Skeletal muscle satellite cell (primary cell): ENCODE results near the gene ENTPD1.
"Not testable (repeated sequence)": the region's sequence is repeated elsewhere in the genome, so short reads cannot be mapped to it uniquely, and the experiment has no call there.

Experiments used
- H3K27me3 ChIP-seq: 2 replicates; pipeline ENCODE4 v1.7.0; 2013; ENCODE audit warnings: low read length; ENCODE audit not compliant: control insufficient read depth, insufficient read depth
- H3K36me3 ChIP-seq: 2 replicates; pipeline ENCODE4 v1.7.0; 2013; ENCODE audit warnings: mild to moderate bottlenecking, control low read depth, low read length; ENCODE audit not compliant: insufficient read depth
- H3K4me1 ChIP-seq: 2 replicates; pipeline ENCODE4 v1.7.0; 2013; ENCODE audit warnings: low read length; ENCODE audit not compliant: control insufficient read depth, insufficient read depth
- H3K4me2 ChIP-seq: 2 replicates; pipeline ENCODE4 v1.7.0; 2013; ENCODE audit warnings: mild to moderate bottlenecking, low read length
- H3K4me3 ChIP-seq: 2 replicates; pipeline ENCODE4 v1.7.0; 2013; ENCODE audit warnings: low read length
- H3K9ac ChIP-seq: 2 replicates; pipeline ENCODE4 v1.7.0; 2013; ENCODE audit warnings: mild to moderate bottlenecking, low read depth, low read length, moderate library complexity
- H3K9me3 ChIP-seq: replicated peaks from 2 replicates; pipeline ENCODE4 v1.7.0; 2013; ENCODE audit warnings: mild to moderate bottlenecking, control low read depth, low read length

The ENTPD1 gene

DNA sequence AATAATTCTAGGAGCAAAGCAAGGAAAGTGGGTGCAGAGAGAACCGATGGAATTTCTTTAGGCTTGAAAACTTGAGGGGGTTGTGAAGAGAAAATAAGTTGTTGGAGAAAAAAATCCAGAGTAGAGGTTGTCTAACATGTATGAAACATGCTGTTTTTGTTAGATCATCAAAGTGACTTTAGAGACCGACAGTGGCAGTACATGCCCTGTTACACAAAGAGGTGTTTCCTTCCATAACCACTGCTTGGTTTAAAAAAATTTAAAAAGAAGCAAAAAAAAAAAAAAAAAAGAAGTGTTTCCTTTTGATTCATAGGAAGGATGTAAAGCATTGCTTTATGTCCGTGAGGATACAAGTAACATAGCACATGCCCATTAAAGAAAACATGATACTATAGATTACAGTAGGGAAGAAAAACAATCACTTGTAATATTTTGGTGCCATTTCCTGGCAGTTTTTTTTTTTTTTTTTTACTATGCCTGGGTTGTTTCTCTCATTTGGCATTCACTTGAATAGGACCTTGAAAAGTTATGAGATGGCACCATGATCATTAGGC lies 6.1 kb downstream of the ENTPD1 start:
- H3K9ac ChIP-seq, result no peak overlapping the region
- no peak overlapping the region for H3K4me2 ChIP-seq
- H3K27me3 ChIP-seq, result no peaks in the 10 kb centered on the region

DNA sequence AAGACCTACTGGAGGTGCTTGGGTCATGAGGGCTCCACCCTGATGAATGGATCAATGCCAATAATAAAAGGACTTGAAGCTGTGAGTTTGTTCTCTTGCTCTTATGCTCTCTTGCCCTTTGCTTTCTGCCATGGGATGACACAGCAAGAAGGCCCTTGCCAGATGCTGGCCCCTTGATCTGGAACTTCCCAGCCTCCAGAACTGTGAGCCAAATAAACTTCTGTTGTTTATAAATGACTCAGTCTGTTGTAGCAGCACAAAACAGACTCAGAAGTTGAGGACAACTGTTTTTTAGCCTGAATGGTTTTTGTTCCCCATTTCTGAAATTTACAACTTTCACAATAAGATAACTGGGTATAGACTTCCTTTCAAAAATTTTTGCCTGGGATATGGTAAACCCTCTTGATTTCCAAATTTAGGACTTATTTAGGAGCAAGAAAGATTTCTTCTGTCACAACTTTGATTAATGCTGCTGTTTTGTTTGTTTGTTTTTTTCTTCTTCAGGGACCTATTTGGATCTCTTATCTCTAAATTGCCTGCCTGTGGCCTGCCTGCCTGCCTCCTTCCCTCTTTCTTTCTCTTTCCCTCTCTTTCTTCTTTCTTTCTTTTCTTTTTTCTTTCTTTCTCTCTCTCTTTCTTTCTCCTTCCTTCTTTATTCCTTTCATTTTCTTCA lies 12.1 kb downstream of the ENTPD1 start:
- Histone ChIP-seq H3K9me3 (no peaks in the 10 kb centered on the region), H3K36me3 (no peaks in the 10 kb centered on the region), H3K4me3 (no peak overlapping the region), H3K9ac (no peak overlapping the region), H3K27me3 (no peaks in the 10 kb centered on the region), H3K4me1 (no peaks in the 10 kb centered on the region), H3K4me2 (no peak overlapping the region)

More for the DNA sequence above, 6.1 kb downstream of the ENTPD1 start:
- no peaks in the 10 kb centered on the region for H3K9me3 ChIP-seq
- H3K4me3 ChIP-seq, result no peak overlapping the region
- no peaks in the 10 kb centered on the region for H3K4me1 ChIP-seq
- no peaks in the 10 kb centered on the region for H3K36me3 ChIP-seq

GRCh38 chr10:95770084-95770720 lies 14.2 kb downstream of the ENTPD1 start:
- H3K4me3 ChIP-seq, result no peak overlapping the region
- no peaks in the 10 kb centered on the region for H3K9me3 ChIP-seq
- no peaks in the 10 kb centered on the region for H3K27me3 ChIP-seq
- H3K4me1 ChIP-seq, result no peaks in the 10 kb centered on the region
- H3K9ac ChIP-seq, result no peak overlapping the region
- no peaks in the 10 kb centered on the region for H3K36me3 ChIP-seq
- H3K4me2 ChIP-seq, result no peak overlapping the region

- H3K4me2 ChIP-seq, H3K4me3 ChIP-seq, H3K36me3 ChIP-seq, H3K9me3 ChIP-seq, H3K4me1 ChIP-seq, H3K9ac ChIP-seq, H3K27me3 ChIP-seq: not testable (repeated sequence)
These were observed 17.5 kb downstream of the ENTPD1 start for GRCh38 chr10:95773454-95773853.

DNA sequence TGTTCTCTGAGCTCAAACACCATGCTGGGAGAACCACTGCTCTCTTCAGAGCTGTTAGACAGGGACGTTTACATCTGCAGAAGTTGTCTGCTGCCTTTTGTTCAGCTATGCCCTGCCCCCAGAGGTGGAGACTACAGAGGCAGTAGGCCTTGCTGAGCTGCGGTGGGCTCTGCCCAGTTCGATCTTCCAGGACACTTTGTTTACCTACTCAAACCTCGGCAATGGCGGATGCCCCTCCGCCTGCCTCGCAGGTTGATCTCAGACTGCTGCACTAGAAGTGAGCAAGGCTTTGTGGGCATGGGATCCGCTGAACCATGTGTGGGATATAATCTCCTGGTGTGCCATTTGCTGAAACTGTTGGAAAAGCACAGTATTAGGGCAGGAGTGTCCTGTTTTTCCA lies 21.7 kb downstream of the ENTPD1 start:
- H3K27me3 ChIP-seq, H3K9ac ChIP-seq, H3K4me1 ChIP-seq, H3K4me3 ChIP-seq, H3K4me2 ChIP-seq, H3K9me3 ChIP-seq, H3K36me3 ChIP-seq: not testable (repeated sequence)

DNA sequence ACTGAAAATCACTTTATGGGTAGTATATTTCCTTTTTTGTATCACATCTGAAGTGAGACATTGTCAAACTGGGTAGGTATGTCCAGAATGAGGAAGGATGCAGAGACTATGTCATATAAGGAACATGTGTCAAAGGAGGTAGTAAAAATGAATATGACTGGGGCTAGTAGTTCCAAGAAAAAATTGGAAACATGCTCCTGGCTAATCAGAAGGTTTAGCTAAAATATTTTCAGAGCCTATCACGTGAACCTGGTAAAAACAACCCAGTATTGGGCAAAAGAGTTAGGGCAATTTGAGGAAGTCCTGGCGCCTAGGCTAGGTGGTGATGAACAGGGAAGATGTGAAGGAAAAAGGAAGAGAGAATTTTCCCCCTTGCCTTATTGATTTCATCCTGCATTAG lies 26.4 kb downstream of the ENTPD1 start:
- no peaks in the 10 kb centered on the region for H3K36me3 ChIP-seq
- no peaks in the 10 kb centered on the region for H3K9me3 ChIP-seq
- H3K27me3 ChIP-seq, result no peaks in the 10 kb centered on the region
- H3K4me1 ChIP-seq, result no peaks in the 10 kb centered on the region
- no peak overlapping the region for H3K9ac ChIP-seq
- H3K4me3 ChIP-seq, result no peak overlapping the region
- no peak overlapping the region for H3K4me2 ChIP-seq

DNA sequence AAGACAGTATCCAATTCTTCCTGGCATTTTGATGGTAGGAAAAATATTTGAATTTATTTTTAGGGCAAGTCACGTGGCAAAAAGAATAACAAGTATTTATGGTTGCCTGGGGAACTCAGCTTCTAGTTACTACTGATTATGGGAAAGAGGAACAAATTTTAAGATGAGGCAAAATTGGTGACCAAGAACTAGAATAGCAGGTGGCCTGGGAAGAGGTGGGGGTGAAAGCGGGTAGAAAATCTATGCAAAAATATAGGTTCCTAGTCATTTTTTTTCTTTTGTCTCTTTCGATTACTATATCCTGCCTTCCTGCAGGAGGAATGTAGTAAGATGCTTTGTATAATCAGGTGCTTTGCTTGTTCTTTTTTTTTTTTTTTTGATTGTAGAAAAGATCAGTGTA lies 27.8 kb downstream of the ENTPD1 start:
- Histone ChIP-seq H3K36me3 (no peaks in the 10 kb centered on the region), H3K4me1 (peaks cover 6% of the 10 kb centered on the region), H3K27me3 (no peaks in the 10 kb centered on the region), H3K9me3 (no peaks in the 10 kb centered on the region), H3K4me2 (no peak overlapping the region), H3K9ac (no peak overlapping the region), H3K4me3 (no peak overlapping the region)

DNA sequence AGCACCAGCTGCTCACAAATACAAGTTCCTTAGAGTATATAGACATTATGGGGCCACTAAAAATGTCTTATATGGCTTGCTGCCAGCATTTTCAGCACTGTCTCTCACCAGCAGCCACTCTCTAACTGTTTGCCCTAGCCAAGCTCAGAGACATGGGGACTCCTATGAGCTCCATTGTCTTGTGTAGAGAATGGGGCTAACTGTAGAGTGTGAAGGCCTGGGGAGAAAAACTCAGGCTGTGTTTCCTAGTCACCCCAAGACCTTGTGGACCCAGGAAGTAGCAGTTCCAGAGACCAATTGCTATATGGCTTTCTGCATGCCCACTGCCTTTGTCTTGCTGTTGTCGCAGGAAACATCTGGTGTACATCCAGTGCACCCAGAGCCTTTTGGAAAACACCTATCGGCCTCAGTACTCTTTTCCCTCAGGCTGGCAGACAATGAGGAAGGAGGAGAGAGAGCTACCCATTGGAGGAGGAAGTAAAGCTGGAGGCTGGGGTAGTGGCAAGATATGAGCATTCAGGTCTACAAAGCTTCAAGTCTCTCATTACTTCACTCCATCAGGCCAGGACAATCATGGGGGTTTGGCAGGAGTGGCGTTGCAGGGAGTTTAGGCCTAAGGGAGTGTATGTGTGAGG lies 28.4 kb downstream of the ENTPD1 start:
- H3K4me1 ChIP-seq, result peaks cover 11% of the 10 kb centered on the region
- no peak overlapping the region for H3K9ac ChIP-seq
- H3K36me3 ChIP-seq, result no peaks in the 10 kb centered on the region
- H3K4me2 ChIP-seq, result no peak overlapping the region
- H3K27me3 ChIP-seq, result no peaks in the 10 kb centered on the region
- no peaks in the 10 kb centered on the region for H3K9me3 ChIP-seq
- no peak overlapping the region for H3K4me3 ChIP-seq

DNA sequence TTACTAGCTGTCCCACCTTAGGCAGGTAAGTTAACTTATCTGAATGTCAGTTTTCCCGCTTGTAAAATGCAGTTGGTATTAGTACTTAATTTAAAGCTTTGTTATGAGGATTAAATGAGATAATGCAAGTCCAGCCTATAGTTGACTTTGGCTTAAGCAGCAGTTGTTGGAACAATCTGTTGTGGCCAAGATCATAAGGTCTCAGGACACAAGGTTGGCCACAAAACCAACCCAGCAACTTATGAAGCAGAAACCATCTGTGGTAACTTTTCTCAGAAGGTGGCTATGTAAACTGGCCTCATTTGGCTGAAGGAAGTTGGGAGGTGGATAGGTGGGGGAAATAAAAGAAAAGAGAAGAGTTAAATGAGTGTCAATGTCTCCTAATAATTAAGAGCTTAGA lies 29.4 kb downstream of the ENTPD1 start:
- no peak overlapping the region for H3K9ac ChIP-seq
- no peak overlapping the region for H3K4me3 ChIP-seq
- H3K4me1 ChIP-seq, result peaks cover 17% of the 10 kb centered on the region
- no peaks in the 10 kb centered on the region for H3K36me3 ChIP-seq
- H3K27me3 ChIP-seq, result no peaks in the 10 kb centered on the region
- H3K4me2 ChIP-seq, result no peak overlapping the region
- H3K9me3 ChIP-seq, result no peaks in the 10 kb centered on the region

- H3K27me3 ChIP-seq, result no peaks in the 10 kb centered on the region
- no peaks in the 10 kb centered on the region for H3K36me3 ChIP-seq
- no peak overlapping the region for H3K4me2 ChIP-seq
- H3K9ac ChIP-seq, result no peak overlapping the region
- peaks cover 17% of the 10 kb centered on the region for H3K4me1 ChIP-seq
- H3K9me3 ChIP-seq, result no peaks in the 10 kb centered on the region
- no peak overlapping the region for H3K4me3 ChIP-seq
These were observed 30.1 kb downstream of the ENTPD1 start for GRCh38 chr10:95785942-95786669.

- no peaks in the 10 kb centered on the region for H3K9me3 ChIP-seq
- H3K4me1 ChIP-seq, result peaks cover 17% of the 10 kb centered on the region
- no peak overlapping the region for H3K9ac ChIP-seq
- no peak overlapping the region for H3K4me3 ChIP-seq
- no peak overlapping the region for H3K4me2 ChIP-seq
- H3K36me3 ChIP-seq, result no peaks in the 10 kb centered on the region
- H3K27me3 ChIP-seq, result no peaks in the 10 kb centered on the region
These were observed 31.5 kb downstream of the ENTPD1 start for GRCh38 chr10:95787447-95787846.
